ENCODE results near the gene VIT. TPM values are rescaled to one million over a fixed set of nuclear protein-coding genes. Genes with fewer than 3 reads are reported as not detected.
"Not testable (repeated sequence)": the region's sequence is repeated elsewhere in the genome, so short reads cannot be mapped to it uniquely, and the experiment has no call there.

The VIT gene
- polyA plus RNA-seq, 1 donor: 4.5 TPM

DNA sequence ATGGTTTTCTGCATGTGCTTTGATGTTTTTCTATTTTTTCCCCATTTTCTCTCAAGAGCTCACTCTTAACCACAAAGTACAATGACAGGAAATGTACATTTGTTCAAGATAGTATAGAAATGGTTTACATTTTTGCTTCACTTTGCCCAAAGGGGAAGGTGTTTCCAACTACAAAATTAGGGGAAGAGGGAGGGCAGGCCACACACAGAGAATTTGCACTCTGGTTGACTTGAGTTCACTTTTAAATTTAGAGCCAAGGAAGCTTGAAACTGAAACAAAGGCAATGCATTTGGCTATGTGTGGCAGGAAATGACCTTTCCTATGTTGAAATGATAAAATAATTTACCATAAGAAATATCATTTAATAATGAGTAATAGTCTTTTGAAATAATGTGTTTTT, 19.1 kb upstream of the VIT start:
- DNase-seq (ENCODE audit: low read depth): no peak

DNA sequence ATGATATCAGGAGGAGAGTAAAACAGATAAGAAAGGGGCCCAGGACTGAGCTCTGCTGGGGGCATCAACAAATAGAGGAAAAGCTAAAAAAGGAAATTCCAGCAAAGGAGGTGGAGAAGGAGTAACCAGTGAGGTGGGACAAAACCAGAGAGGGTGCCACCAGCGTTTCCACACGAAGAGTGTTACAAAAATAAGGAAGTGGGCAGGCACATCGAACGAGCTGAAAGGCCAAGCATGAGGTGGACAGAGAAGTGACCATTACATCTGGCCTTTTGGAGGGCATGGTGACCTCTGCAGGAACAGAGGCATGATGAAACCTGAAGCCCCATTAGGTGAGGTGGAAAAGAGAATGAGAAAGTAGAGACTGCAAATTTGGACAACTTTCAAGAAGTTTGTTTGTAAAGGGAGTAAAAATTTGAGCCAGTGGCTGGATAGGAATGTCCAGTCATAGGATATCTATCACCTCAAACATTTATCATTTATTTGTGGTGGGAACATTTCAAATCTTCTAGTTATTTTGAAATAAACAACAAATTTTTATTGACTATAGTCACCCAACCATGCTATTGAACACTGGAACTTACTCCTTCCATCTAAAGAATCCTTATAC, 18.4 kb upstream of the VIT start:
- no peak for DNase-seq (ENCODE audit: low read depth)

DNA sequence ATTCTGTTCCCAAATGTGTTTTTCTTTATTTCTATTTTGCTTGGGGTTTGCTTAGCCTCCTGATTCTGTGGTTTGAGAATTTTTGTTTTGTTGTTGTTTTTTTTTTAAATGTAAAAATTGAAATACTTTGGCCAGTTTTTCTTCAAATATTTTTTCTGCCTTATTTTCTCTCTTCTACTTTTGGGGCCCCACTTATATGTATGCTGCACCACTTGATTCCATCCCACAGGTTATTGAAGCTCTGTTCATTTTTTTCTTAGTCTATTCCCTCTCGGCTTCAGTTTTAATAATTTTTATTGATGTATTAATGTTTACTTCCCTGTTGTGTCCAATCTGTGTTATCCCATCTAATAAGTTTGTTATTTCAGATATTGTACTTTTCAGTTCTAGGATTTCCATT, 17.7 kb upstream of the VIT start:
- DNase-seq (ENCODE audit: low read depth): no peak

DNA sequence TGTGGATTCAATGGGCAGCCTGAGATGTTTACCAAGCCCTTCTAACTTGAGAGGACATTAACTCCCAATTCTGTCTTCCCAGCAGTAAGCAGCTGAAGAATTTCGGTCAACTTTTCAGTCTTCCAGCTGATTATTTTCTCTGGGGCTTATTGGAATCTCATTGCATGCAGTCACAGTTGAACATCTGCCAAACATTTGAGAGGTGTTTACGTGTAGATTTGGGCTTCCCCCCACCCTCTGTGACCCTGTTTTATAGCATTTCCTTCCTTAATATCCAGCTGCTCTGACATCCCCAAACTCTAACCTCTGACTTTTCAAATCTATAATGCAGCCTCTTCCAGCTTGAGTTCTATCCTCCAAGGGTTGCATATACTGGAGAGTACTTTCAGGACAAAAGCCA, 16.5 kb upstream of the VIT start:
- no peak for DNase-seq (ENCODE audit: low read depth)

DNA sequence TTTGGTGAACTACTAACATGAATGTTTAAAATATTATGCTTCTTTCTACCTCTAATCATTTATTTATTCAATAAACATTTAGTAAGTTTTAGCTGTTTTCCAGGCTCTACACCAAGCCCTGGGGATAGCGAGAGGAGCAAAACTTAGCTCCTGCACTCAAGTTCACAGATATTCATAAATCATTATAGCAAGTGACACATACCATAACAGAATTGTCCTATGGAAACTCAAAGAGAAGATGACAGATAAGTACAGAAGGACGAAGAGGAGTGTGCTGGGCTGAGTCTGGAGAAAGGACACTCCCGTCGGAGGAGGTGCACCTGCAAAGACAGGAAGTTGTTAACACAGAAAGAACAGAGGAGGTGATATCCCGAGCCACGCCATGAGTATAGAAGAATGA, 13.9 kb upstream of the VIT start:
- no peak for DNase-seq (ENCODE audit: low read depth)

DNA sequence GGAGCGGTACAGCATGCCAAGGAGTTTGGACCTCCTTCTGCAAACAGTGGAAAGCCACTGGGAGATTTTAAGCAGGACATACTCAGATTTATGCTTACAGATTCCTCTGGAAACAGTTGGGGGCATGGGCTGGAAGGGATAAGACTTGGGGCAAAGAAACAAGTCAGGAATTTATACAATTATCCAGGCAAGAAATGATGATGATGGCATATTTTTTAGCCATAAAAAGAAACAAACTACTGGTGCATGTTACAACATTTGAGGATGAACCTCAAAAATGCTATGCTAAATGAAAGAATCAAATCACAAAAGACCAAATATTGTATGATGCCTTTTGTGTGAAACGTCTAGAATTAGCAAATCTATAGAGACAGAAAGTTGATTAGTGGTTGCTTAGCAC, 13.5 kb upstream of the VIT start:
- DNase-seq (ENCODE audit: low read depth): no peak

DNA sequence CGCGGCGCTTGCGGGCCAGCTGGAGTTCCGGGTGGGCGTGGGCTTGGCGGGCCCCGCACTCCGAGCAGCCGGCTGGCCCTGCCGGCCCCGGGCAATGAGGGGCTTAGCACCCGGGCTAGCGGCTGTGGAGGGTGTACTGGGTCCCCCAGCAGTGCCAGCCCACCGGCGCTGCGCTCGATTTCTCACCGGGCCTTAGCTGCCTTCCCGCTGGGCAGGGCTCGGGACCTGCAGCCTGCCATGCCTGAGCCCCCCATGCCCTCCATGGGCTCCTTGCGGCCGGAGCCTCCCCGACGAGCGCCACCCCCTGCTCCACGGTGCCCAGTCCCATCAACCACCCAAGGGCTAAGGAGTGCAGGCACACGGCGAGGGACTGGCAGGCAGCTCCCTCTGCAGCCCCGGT, 8.2 kb upstream of the VIT start:
- not testable (repeated sequence) for DNase-seq (ENCODE audit: low read depth)

DNA sequence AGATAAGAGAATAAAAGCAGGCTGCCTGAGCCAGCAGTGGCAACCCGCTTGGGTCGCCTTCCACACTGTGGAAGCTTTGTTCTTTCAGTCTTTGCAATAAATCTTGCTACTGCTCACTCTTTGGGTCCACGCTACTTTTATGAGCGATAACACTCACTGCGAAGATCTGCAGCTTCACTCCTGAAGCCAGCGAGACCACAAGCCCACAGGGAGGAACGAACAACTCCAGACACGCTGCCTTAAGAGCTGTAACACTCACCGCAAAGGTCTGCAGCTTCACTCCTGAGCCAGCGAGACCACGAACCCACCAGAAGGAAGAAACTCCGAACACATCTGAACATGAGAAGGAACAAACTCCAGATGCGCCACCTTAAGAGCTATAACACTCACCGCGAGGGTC, 7.5 kb upstream of the VIT start:
- not testable (repeated sequence) for DNase-seq (ENCODE audit: low read depth)

DNA sequence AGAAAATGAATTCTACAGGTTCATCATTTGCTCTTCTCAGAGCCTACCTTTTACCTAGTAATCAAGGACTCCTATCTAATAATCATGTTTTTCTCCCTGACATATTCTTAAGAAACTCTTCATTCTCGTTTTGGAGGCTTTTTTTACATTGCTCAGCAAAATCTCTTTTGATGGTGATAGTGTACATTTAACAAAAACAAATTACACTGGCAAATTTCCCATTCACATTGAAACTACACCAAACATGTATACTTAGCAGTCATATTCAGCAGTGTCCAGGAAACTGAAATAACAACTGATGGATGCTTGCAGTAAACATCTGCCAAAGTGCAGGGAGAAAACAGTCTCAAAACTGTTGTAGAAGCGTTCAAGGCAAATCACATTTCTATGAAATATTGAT, 4.4 kb upstream of the VIT start:
- no peak for DNase-seq (ENCODE audit: low read depth)

DNA sequence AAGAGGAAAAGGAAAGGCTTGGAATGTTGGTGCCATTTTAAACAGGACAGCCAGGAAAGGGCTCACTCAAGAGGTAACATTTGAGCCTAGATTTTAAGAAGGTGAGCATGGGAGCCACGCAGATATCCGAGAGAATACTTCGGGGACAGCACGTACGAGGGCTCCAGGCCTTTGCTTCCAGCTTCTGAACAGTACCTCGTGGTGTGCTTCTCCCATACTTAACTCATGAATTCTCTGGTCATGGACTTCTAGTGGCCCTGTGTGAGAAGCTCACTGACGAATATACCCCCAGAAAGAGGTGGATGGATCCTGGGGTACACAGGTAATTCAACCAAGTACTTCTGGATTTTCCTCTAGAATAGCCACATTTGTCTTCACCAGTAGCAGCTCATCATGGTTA, 2.7 kb upstream of the VIT start:
- DNase-seq (ENCODE audit: low read depth): no peak

DNA sequence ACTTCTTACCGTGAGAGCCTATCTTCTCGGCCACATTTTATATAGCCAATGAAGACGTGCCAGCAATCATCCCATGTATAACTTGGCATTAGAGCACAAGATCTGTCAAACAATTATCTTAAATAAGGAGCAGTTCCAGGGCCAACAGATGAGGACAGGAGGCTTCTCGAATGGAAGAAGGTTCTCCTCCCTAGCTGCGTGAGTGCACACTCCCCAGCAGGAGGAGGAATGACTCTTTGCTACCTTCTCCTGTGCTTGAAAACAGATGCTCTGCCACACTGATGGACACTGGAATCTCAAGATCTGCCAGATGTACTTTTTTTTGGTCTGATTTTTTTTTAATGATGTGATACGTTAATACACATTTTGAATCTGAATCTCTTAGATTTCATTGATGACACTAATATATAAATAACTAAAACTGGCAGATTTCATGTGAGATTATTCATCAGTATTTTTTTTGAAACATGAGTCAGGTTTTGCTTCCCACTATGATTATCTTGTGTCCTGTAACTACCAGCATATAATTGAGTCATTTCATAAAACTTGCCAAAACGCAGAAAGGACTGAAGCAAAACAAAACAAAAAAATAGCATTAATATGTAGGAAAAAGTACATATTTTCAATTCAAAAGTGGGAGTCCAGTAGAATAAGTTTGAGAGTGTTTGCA, 626 bp upstream of the VIT start:
- no peak for DNase-seq (ENCODE audit: low read depth)

DNA sequence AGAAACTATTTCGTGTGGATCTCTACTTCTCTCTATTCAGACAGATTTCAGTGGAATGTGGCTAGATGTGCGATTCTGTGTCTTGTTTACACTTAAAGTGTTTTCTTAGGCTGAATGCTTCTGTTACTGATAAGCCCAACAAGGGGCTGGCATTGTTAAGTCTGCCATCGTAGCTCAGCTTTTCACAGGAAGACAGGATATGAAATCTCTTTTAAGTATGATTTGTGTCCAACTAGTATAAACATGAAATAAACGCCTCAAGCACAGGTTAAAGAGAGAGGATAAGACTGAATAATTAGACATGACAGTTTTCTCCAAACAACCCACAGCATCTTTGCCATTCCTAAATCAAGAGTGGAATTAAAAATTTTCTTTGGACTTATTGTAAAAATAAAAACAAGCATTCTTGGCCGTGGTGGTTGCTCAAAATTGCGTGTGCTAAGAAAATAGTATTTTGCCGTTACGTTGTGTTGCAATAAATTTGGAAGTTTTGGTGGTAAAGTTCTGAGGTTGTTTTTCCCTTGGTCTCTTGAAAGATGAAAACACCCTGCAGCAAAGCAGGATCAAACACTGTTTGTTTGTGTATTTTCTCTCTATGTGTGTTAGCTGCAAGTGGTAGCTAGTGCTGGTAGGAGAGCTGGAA, 1.0 kb downstream of the VIT start:
- DNase-seq (ENCODE audit: low read depth): no peak

DNA sequence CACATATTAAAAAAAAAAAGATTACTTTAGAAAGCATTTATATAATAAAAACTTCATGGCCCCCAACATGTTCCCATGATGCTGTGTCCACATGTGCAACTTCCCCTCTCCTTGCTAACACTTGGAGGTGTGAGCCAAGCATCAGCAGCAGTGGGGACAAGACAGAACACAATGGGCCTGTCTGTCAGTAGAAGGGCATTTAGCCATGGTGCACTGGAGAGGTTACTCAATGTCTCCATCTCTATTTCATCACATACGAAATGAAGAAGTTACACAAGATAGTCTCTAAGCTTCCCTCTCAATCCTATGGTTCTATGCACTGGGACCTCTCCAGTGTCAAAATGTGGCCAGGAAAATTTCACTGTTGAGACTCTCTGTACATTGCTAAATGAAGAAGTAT, 2.5 kb downstream of the VIT start:
- DNase-seq (ENCODE audit: low read depth): no peak

DNA sequence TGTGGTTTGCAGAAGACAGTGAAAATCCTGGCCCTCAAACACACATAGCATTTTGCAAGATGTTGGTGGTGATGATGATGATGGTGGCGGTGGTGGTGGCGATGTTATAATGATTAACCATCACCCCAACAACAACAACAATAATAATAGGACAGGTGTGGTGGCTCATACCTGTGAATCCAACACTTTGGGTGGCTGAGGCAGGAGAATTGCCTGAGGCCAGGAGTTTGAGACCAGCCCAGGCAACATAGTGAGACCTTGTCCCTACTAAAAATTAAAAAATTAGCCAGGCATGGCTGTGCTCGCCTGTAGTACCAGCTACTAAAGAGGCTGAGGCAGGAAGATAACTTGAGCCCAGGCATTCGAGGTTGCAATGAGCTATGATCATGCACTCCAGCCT, 3.8 kb downstream of the VIT start:
- DNase-seq (ENCODE audit: low read depth): no peak

DNA sequence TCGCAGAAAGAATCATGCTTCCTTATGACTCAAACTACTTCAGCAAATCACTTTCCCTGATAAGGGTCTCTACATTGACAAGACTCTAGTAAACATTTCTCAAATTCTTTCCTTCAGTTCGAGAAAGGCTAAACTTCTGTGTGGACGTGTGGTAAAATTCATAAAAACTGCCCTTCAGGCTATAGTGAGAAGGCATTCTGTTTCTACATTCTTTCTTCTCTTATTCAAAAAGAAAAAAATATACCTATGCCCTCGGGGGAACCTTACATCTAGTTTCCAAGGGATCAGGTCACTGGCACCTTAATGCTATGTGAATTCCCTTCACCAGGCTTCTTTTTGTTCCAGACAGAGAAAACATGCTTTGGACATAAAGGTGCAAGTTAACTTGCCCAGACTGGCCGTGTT, 4.9 kb downstream of the VIT start:
- no peak for DNase-seq (ENCODE audit: low read depth)

DNA sequence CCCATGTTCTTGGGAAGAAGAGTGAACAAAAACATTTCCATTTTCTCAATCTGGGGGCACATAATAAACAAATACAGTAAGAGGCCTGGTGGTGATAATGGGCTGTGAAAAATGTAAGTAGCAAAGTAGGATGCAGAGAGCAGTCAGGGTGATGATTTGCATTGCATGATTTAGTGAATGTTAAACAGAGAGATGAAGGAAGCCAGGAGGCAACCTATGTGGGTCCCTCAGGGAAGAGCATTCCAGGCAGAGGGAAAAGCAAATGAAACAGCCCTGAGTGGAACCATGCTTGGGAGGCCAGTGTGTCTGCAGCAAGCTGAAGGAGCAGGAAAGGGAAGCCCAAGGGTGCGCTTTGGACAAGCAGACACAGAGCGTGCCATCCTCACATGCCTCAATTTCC, 5.4 kb downstream of the VIT start:
- no peak for DNase-seq (ENCODE audit: low read depth)

DNA sequence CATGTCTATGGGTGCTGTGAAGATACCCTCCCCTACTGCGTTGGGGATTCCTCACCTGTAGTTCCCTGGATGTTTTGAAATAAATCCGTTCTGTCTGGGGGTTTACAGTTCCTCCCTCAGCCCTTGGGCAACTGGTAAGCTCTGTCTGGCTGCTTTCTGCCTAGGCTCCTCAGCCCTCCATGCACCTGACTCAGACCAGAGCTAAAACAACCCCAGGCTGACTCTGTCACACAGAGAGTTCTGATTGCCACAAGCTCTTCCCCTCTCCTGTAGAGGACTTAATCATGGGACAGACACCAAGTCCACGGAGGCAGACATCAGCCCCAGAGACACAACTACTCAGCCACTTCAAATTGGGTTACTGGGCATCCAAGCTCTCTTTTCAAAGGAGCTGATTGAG, 6.3 kb downstream of the VIT start:
- DNase-seq (ENCODE audit: low read depth): no peak

DNA sequence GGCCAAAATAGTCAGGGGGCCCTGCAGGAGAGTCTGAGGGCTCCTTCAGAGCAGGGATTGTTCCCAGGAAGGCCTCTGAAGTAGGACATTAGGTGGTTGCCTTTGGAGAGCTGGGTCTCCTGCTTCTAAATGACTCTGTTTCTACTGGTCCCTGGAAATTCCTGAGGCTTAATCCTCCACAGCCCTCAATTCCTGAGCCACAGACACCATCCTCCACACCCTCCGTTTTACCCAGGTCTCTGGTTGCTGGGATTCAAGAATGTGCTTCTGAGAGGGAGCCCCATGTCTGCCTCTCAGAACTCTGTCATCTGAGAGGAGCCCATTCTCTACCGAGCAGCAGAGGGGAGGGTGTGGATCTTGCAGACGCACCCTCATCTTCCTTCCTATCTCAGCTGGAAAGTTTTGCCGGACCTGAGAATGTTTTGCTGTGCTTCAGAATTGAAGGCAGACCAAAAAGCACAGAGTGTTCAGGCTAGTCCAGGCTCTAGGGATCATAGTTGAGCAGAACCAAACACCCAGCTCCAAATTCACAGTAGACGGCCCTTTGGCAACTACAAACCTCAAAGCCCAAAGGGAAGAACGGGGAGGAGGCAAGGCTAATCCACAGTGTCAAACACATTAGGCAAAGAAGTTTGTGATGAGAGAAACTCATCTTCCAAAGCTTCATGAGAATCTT, 8.1 kb downstream of the VIT start:
- DNase-seq (ENCODE audit: low read depth): no peak

DNA sequence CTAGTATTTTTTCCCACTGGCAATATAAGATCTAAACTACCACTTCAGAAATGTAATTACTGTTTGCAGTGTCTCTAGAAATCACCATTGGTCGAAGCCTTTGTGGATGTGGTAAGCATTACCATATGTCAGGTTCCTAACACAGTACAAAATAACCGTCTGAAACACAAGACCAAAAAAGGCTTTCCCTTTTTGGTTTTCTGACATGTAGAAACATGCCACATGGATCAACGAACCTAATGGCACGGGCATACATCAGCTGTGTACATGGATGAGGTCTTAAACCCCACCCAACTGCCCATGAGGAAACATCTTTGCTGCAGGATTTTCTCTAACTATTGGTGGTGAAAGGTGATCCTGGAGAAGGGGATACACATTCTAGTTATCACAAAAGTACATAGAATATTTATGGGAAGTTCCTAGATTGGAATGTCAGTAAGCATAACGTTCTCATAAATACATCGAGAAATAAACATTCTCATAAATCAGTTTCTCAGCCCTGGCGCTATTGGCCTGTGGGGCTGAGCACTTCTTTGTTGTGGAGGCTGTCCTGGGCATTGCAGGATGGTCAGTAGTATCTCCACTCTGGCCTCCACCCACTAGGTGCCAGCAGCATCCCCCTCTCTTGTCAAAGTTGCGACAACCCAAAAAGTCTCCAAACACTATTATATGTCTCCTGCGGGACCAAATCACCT, 9.0 kb downstream of the VIT start:
- DNase-seq (ENCODE audit: low read depth): no peak

DNA sequence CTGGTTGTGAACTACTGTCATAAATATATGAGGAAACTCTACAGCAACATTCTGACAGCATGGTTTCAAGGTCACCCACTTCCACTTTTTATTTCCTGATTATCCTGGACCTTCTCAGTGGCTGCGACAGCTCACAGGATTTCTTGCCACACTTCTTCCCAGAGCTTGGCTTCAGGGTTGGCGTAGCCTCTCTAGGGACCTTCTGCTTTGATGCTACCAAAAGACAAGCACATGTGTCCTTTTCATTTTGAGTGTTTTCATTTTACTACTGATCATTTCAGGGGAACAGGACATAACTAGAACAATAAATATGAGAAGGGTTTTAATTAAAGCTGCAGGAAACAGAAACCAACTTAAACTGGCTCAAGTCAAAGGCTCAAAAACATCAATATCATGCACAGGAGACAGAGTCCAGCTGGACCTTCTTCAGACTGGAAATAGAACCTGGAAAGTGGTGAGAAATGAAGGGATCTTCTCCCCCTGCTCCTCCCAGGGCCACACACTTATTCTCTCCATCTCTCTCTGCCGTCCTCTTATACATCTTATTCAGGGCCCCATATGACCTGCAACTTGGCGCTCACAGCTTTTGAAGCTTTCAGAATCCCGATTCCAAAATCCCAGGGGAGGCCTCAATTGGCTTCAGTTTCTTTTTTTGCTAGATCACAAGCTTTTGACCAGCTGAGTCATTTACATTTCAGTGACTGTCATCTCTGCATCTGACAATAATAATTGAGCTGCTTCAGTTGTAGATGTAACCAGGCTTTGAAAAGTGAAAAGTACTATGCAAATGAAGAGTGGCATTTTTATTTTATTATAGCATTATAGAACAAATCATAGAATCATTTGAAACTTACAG, 9.7 kb downstream of the VIT start:
- no peak for DNase-seq (ENCODE audit: low read depth)

DNA sequence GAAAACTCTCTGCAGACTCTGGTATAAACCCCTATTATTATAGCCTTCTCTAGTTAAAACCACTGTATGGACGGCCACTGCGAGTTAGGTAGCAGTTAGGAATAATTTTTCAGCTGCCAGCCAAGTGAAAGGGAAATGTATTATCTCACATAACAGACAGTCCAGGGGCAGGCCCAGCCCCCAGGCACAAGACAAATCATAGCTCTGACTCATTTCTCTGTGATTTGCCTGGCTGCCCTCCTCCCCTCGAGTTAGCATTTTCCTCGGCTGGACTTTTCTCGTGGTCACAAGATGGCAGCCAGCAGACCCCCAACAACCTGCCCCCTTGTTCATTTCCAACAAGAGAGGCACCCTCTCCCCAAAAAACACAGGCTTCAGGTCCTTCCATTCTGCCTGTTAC, 10.5 kb downstream of the VIT start:
- DNase-seq (ENCODE audit: low read depth): no peak

Measured in forelimb muscle (tissue), 1 donor.